GM12878 (cell line): ENCODE results near the gene ERICH2. TPM values are rescaled to one million over a fixed set of nuclear protein-coding genes. Genes with fewer than 3 reads are reported as not detected.

ENCODE experiments used
- ATAC-seq: fragments of 200-7000 bp; cut with Tn5 transposase; 3 replicates; pipeline ENCODE4 v1.9.1; 2020; ENCODE audit warnings: mild to moderate bottlenecking, moderate library complexity
- BruUV-seq: library from RNA; stranded (reverse); fragments of 400-500 nt; replicated peaks from 2 replicates; lab custom pipeline; 2021; lab: Mats Ljungman, UMichigan
- CTCF ChIA-PET: fragments of 300-600 bp; sonication (Branson Sonifier 250); formaldehyde crosslinking; extraction: SDS; loops from one replicate; lab custom pipeline; 2021; ENCODE audit warnings: inconsistent platforms; lab: Yijun Ruan, JAX
- POLR2A ChIA-PET: fragments of 350-600 bp; formaldehyde crosslinking; extraction: SDS; loops from one replicate; lab custom pipeline; 2021; ENCODE audit warnings: inconsistent platforms; lab: Charles Lee
- RAD21 ChIA-PET: fragments of 300-600 bp; sonication (Branson Sonifier 250); formaldehyde crosslinking; loops from one replicate; lab custom pipeline; 2023; ENCODE audit warnings: antibody characterized with exemption; ENCODE audit not compliant: unreplicated experiment; lab: Charles Lee
- SMC1A ChIA-PET: fragments of 300-600 bp; sonication (Branson Sonifier 250); formaldehyde crosslinking; loops from one replicate; lab custom pipeline; 2023; ENCODE audit not compliant: unreplicated experiment, uncharacterized antibody; lab: Charles Lee
- DNase-seq: peaks from one replicate; pipeline ENCODE4 v3.0.0-alpha.2; 2011; ENCODE audit warnings: low read depth, low spot score
- FAIRE-seq: peaks from 3 replicates; lab custom pipeline; 2011; peaks lifted over from hg19 to GRCh38; lab: Jason Lieb, UNC
- H2AFZ ChIP-seq: 2 replicates; pipeline ENCODE4 v1.6.0; 2011; ENCODE audit warnings: low read depth, low read length, control low read depth; ENCODE audit not compliant: control insufficient read depth
- H3K27ac ChIP-seq: 2 replicates; pipeline ENCODE4 v1.5.1; 2011; ENCODE audit warnings: control low read depth; ENCODE audit not compliant: control insufficient read depth, insufficient read depth
- H3K27me3 ChIP-seq, 2 experiments: replicated peaks in 1 of 2; 2 replicates each; pipeline versions ENCODE4 v1.6.0 to v1.6.1; 2011; ENCODE audit warnings: low read length in 1 of 2; ENCODE audit not compliant: control insufficient read depth in 2 of 2, insufficient read depth in 2 of 2
- H3K36me3 ChIP-seq, 2 experiments: 2 replicates each; pipeline ENCODE4 v1.5.1; 2011; ENCODE audit warnings: low read length in 1 of 2; ENCODE audit not compliant: control insufficient read depth in 2 of 2, insufficient read depth in 2 of 2
- H3K4me1 ChIP-seq: 2 replicates; pipeline ENCODE4 v1.6.1; 2011; ENCODE audit warnings: mild to moderate bottlenecking, low read length, moderate library complexity, mixed read lengths; ENCODE audit not compliant: control insufficient read depth, insufficient read depth
- H3K4me2 ChIP-seq: 2 replicates; pipeline ENCODE4 v1.6.0; 2011; ENCODE audit warnings: control low read depth; ENCODE audit not compliant: control insufficient read depth, insufficient read depth
- H3K4me3 ChIP-seq: fragments of 200-600 bp; sonication (generic); 2 replicates; pipeline ENCODE4 v1.5.1; 2016
- H3K79me2 ChIP-seq: 2 replicates; pipeline ENCODE4 v1.6.0; 2011; ENCODE audit warnings: low read length; ENCODE audit not compliant: control insufficient read depth, insufficient read depth
- H3K9ac ChIP-seq: 2 replicates; pipeline ENCODE4 v1.8.0; 2011; ENCODE audit warnings: low read length, control low read depth, mixed read lengths; ENCODE audit not compliant: control insufficient read depth, insufficient read depth
- H3K9me3 ChIP-seq: replicated peaks from 3 replicates; pipeline ENCODE4 v1.5.1; 2011; ENCODE audit warnings: mild to moderate bottlenecking, low read length; ENCODE audit not compliant: control insufficient read depth, insufficient read depth
- H4K20me1 ChIP-seq: 2 replicates; pipeline ENCODE4 v1.6.0; 2011; ENCODE audit not compliant: control insufficient read depth, insufficient read depth
- ASH2L ChIP-seq: fragments of 300-600, 200-600 bp; sonication (generic); IDR thresholded peaks from 2 replicates; pipeline ENCODE4 v1.6.1; 2017; ENCODE audit warnings: low read depth, mild to moderate bottlenecking, borderline replicate concordance
- CBFB ChIP-seq: IDR thresholded peaks from 2 replicates; pipeline ENCODE4 v1.6.1; 2016; ENCODE audit warnings: antibody characterized with exemption, low read depth
- E2F8 ChIP-seq: fragments of 450-650 bp; IDR thresholded peaks from 2 replicates; pipeline ENCODE4 v1.6.1; 2018; ENCODE audit warnings: mild to moderate bottlenecking, low read depth, moderate library complexity; ENCODE audit not compliant: partially characterized antibody
- EED ChIP-seq: sonication (generic); IDR thresholded peaks from 2 replicates; pipeline ENCODE4 v1.6.1; 2016; ENCODE audit warnings: antibody characterized with exemption, low read depth
- HDAC6 ChIP-seq: fragments of 200-600 bp; sonication (generic); IDR thresholded peaks from one replicate; pipeline ENCODE4 v1.8.0; 2017; ENCODE audit warnings: antibody characterized with exemption; ENCODE audit not compliant: unreplicated experiment
- LARP7 ChIP-seq: fragments of 450-650 bp; IDR thresholded peaks from 2 replicates; pipeline ENCODE4 v1.6.1; 2017; ENCODE audit warnings: mild to moderate bottlenecking
- YY1 ChIP-seq: IDR thresholded peaks from 2 replicates; pipeline ENCODE4 v1.6.1; 2011; ENCODE audit warnings: low read depth, mild to moderate bottlenecking, low read length
- WGBS: methylation state at CpG from one replicate; pipeline ENCODE4 v1.1.6; 2016; ENCODE audit warnings: low lambda C conversion rate; ENCODE audit not compliant: insufficient replicate concordance, insufficient coverage; ENCODE audit errors: missing lambda C conversion rate; 5-methylcytosine and 5-hydroxymethylcytosine counted together
- in situ Hi-C: fragments of 300-500 bp; cut with MboI; formaldehyde crosslinking; loops from 9 replicates; pipeline ENCODE4 v1.14.3; 2018; ENCODE audit warnings: mixed read lengths
- intact Hi-C: fragments of 100-400 bp; cut with micrococcal nuclease; formaldehyde crosslinking; loops from one replicate; pipeline ENCODE4 v1.14.2; 2022; ENCODE audit not compliant: unreplicated experiment
- polyA plus RNA-seq, 11 experiments: library from polyadenylated mRNA; depleted of rRNA in 4 of 11; unstranded in 6 of 11; stranded (reverse) in 5 of 11; fragments of >200 nt; fragmentation: Nextera tagmentation in 4 of 11; fragmentation: Illumina TruSeq in 1 of 11; extraction: Ambion mirVana in 4 of 11; extraction: Trizol in 1 of 11; gene quantifications; 1 replicate in 1 of 11; 2 replicates in 10 of 11; pipeline versions ENCODE4 v1.2.1 to v1.2.3, GENCODE V29; 2011 to 2016; ENCODE audit warnings: inconsistent platforms in 2 of 11, missing spikeins in 2 of 11, low read depth in 1 of 11
- total RNA-seq, 4 experiments: library from RNA; depleted of rRNA in 3 of 4; stranded (reverse); fragments of >200 nt in 3 of 4; fragmentation: Illumina TruSeq in 1 of 4; extraction: Trizol in 1 of 4; gene quantifications; 2 replicates each; pipeline versions ENCODE4 v1.2.1 to v1.2.3, GENCODE V29; 2013 to 2021
- TF ChIP-seq, protein P1 (sequence below): fragments of 450-650 bp; IDR thresholded peaks from 2 replicates; pipeline ENCODE4 v1.6.1; 2017; ENCODE audit warnings: low read depth, mild to moderate bottlenecking, moderate library complexity
- TF ChIP-seq, protein P2 (sequence below): fragments of 450-650 bp; IDR thresholded peaks from 2 replicates; pipeline ENCODE4 v1.6.1; 2017; ENCODE audit warnings: mild to moderate bottlenecking, moderate library complexity

Gene ERICH2
- total and polyA plus RNA-seq, 10 of the 15 experiments (the other 5 are each of a cell fraction or from before 2014, with no cell fraction given): not detected

DNA sequence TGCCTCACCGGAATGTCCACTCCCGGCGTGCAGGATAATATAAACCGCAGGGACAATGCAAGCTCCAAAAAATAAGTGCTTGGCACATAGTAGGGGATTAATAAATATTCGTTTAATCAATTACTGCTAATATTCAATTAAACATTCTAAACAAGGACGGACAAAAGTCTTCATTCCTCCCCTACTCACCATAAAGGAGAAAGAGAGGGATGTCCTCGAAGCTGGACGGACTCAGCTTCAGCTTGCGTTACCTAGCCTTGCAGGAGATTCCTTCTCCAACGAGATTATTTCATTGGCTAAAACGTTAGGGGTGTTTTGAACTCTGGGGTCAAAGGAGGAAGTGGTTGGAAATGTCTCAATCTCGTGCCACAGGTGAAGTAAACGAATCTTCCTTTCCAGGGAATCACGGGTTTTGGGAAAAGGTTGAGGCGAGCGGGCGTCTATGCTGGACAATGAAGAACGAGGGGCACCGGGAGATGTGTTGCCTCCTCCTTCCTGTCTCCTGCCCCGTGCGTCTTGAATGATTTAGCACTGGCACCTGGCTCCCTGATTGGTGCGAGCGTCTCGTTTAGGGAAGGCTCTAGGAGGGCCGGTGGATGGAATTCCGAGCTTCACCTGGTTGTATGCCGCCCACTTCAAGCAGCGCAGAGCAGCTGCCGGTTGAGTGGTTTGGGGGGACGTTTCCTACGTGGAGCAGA lies 44.5 kb downstream of the ERICH2 start:
- Histone ChIP-seq H3K4me3 (no peak overlapping the region), H3K36me3 (no peaks in the 10 kb centered on the region), H3K4me1 (peaks cover 6% of the 10 kb centered on the region), H2AFZ (no peak overlapping the region), H3K9me3 (no peaks in the 10 kb centered on the region; the same call in 2 of the 3 replicates), H3K27ac (no peak overlapping the region), H4K20me1 (no peaks in the 10 kb centered on the region), H3K9ac (no peak overlapping the region), H3K27me3 (peaks cover 5 to 27% of the 10 kb centered on the region in 2 experiments), H3K79me2 (no peaks in the 10 kb centered on the region), H3K4me2 (no peak overlapping the region)
- CTCF ChIA-PET: interaction anchor here (0.9 to 6.4 kb wide), 20 partner anchors 45 to 586 kb away, joined by 3 to 67 read pairs (median 13); partner anchors contain the start of gene ERICH2
- intact Hi-C loops (loop anchor here (1.0 to 10.0 kb wide), 7 partner anchors 102 to 882 kb away; no protein-coding TSS in a partner anchor), in situ Hi-C loops (loop anchor here (5.0 kb wide), 3 partner anchors 452 to 882 kb away; no protein-coding TSS in a partner anchor)
- ATAC-seq (no peak), FAIRE-seq (no peak), DNase-seq (no peak)
- 36% methylated on average over 31 of the region's 31 CpGs for WGBS
- TF ChIP-seq EED (no peak), E2F8 (no peak), CBFB (no peak), LARP7 (no peak), YY1 (no peak), ASH2L (no peak), HDAC6 (no peak)
- TF ChIP-seq, protein P1, sequence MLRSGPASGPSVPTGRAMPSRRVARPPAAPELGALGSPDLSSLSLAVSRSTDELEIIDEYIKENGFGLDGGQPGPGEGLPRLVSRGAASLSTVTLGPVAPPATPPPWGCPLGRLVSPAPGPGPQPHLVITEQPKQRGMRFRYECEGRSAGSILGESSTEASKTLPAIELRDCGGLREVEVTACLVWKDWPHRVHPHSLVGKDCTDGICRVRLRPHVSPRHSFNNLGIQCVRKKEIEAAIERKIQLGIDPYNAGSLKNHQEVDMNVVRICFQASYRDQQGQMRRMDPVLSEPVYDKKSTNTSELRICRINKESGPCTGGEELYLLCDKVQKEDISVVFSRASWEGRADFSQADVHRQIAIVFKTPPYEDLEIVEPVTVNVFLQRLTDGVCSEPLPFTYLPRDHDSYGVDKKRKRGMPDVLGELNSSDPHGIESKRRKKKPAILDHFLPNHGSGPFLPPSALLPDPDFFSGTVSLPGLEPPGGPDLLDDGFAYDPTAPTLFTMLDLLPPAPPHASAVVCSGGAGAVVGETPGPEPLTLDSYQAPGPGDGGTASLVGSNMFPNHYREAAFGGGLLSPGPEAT: no peak
- TF ChIP-seq, protein P2, sequence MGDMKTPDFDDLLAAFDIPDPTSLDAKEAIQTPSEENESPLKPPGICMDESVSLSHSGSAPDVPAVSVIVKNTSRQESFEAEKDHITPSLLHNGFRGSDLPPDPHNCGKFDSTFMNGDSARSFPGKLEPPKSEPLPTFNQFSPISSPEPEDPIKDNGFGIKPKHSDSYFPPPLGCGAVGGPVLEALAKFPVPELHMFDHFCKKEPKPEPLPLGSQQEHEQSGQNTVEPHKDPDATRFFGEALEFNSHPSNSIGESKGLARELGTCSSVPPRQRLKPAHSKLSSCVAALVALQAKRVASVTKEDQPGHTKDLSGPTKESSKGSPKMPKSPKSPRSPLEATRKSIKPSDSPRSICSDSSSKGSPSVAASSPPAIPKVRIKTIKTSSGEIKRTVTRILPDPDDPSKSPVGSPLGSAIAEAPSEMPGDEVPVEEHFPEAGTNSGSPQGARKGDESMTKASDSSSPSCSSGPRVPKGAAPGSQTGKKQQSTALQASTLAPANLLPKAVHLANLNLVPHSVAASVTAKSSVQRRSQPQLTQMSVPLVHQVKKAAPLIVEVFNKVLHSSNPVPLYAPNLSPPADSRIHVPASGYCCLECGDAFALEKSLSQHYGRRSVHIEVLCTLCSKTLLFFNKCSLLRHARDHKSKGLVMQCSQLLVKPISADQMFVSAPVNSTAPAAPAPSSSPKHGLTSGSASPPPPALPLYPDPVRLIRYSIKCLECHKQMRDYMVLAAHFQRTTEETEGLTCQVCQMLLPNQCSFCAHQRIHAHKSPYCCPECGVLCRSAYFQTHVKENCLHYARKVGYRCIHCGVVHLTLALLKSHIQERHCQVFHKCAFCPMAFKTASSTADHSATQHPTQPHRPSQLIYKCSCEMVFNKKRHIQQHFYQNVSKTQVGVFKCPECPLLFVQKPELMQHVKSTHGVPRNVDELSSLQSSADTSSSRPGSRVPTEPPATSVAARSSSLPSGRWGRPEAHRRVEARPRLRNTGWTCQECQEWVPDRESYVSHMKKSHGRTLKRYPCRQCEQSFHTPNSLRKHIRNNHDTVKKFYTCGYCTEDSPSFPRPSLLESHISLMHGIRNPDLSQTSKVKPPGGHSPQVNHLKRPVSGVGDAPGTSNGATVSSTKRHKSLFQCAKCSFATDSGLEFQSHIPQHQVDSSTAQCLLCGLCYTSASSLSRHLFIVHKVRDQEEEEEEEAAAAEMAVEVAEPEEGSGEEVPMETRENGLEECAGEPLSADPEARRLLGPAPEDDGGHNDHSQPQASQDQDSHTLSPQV: no peak
- POLR2A ChIA-PET: no interaction called here
- no TSS peak for BruUV-seq
- SMC1A ChIA-PET: interaction anchor here (0.8 to 8.5 kb wide), 12 partner anchors 10 to 1704 kb away, joined by 3 to 53 read pairs (median 11); no protein-coding TSS in a partner anchor
- RAD21 ChIA-PET: interaction anchor here (1.7 to 5.7 kb wide), 7 partner anchors 135 to 578 kb away, joined by 4 to 36 read pairs (median 18); no protein-coding TSS in a partner anchor
